Endothelial cell of umbilical vein (primary cell): ENCODE data around the gene SH3RF1. TPM values are rescaled to one million over a fixed set of nuclear protein-coding genes. Genes with fewer than 3 reads are reported as not detected.

Experiments
- BruUV-seq: library from RNA; stranded (reverse); fragments of 400-500 nt; replicated peaks from 2 replicates; lab custom pipeline; 2021; lab: Mats Ljungman, UMichigan
- CTCF ChIA-PET: fragments of 300-600, 350-600 bp; sonication (Branson Sonifier 250); formaldehyde crosslinking; loops from one replicate; lab custom pipeline; 2021; ENCODE audit warnings: antibody characterized with exemption, inconsistent platforms; lab: Charles Lee
- POLR2A ChIA-PET: fragments of 300-600, 350-600 bp; sonication (Branson Sonifier 250); formaldehyde crosslinking; loops from one replicate; lab custom pipeline; 2021; ENCODE audit warnings: antibody characterized with exemption, inconsistent platforms; lab: Charles Lee
- DNase-seq: peaks from one replicate; pipeline ENCODE4 v3.0.0-alpha.2; 2011; ENCODE audit warnings: low read depth, low spot score
- FAIRE-seq: peaks from 2 replicates; lab custom pipeline; 2011; peaks lifted over from hg19 to GRCh38; lab: Jason Lieb, UNC
- H2AFZ ChIP-seq: 2 replicates; pipeline ENCODE4 v1.6.0; 2012; ENCODE audit warnings: low read depth, low read length, control low read depth, inconsistent platforms
- H3K27ac ChIP-seq: 2 replicates; pipeline ENCODE4 v1.5.1; 2011; ENCODE audit warnings: low read depth, mild to moderate bottlenecking, control low read depth, low read length, moderate library complexity; ENCODE audit not compliant: insufficient read depth
- H3K27me3 ChIP-seq, 2 experiments: 2 replicates each; pipeline versions ENCODE4 v1.6.0 to v1.6.1; 2011; ENCODE audit warnings: low read length in 2 of 2, mixed read lengths in 1 of 2; ENCODE audit not compliant: control insufficient read depth in 2 of 2, insufficient read depth in 2 of 2
- H3K36me3 ChIP-seq, 2 experiments: 2 replicates in 1 of 2; 3 replicates in 1 of 2; pipeline ENCODE4 v1.5.1; 2011; ENCODE audit warnings: low read length in 2 of 2, mild to moderate bottlenecking in 1 of 2, moderate library complexity in 1 of 2; ENCODE audit not compliant: control insufficient read depth in 2 of 2, insufficient read depth in 2 of 2; ENCODE audit errors: extremely low read depth in 1 of 2
- H3K4me1 ChIP-seq: 3 replicates; pipeline ENCODE4 v1.5.1; 2011; ENCODE audit warnings: mild to moderate bottlenecking, low read length; ENCODE audit not compliant: control insufficient read depth, insufficient read depth; ENCODE audit errors: extremely low read depth
- H3K4me2 ChIP-seq: 2 replicates; pipeline ENCODE4 v1.6.1; 2011; ENCODE audit warnings: low read length, control low read depth, mixed read lengths; ENCODE audit not compliant: insufficient read depth
- H3K4me3 ChIP-seq, 3 experiments: fragments of 200-600 bp in 1 of 3; sonication (generic), shearing (Covaris generic) in 1 of 3; replicated peaks in 1 of 3; 2 replicates each; pipeline ENCODE4 v1.5.1; 2011 to 2016; ENCODE audit warnings: control low read depth in 3 of 3, low read length in 3 of 3, mild to moderate bottlenecking in 2 of 3, inconsistent platforms in 1 of 3, low read depth in 1 of 3, moderate library complexity in 1 of 3; ENCODE audit not compliant: insufficient read depth in 1 of 3
- H3K79me2 ChIP-seq: 2 replicates; pipeline ENCODE4 v1.6.0; 2012; ENCODE audit warnings: low read length, inconsistent platforms; ENCODE audit not compliant: control insufficient read depth, insufficient read depth
- H3K9ac ChIP-seq: replicated peaks from 2 replicates; pipeline ENCODE3; 2011; ENCODE audit warnings: low read length, control low read depth; ENCODE audit not compliant: insufficient read depth; ENCODE audit errors: extremely low read depth
- H3K9me1 ChIP-seq: replicated peaks from 3 replicates; pipeline ENCODE4 v1.6.0; 2011; ENCODE audit warnings: mild to moderate bottlenecking, low read length; ENCODE audit not compliant: control insufficient read depth, insufficient read depth; ENCODE audit errors: extremely low read depth
- H3K9me3 ChIP-seq: replicated peaks from 2 replicates; pipeline ENCODE4 v1.5.1; 2012; ENCODE audit warnings: low read length, inconsistent platforms; ENCODE audit not compliant: control insufficient read depth, insufficient read depth
- H4K20me1 ChIP-seq: replicated peaks from 2 replicates; pipeline ENCODE3; 2011; ENCODE audit warnings: mild to moderate bottlenecking, low read length; ENCODE audit not compliant: control insufficient read depth, insufficient read depth; ENCODE audit errors: extremely low read depth
- EZH2 ChIP-seq: IDR thresholded peaks from 2 replicates; pipeline ENCODE4 v1.6.1; 2012; ENCODE audit warnings: borderline replicate concordance, low read depth, mild to moderate bottlenecking, moderate library complexity, low read length, inconsistent platforms; ENCODE audit not compliant: severe bottlenecking
- FOS ChIP-seq: IDR thresholded peaks from 2 replicates; pipeline ENCODE4 v1.6.1; 2011; ENCODE audit warnings: mild to moderate bottlenecking, low read length, moderate library complexity, borderline replicate concordance; ENCODE audit not compliant: insufficient read depth
- GATA2 ChIP-seq: IDR thresholded peaks from 2 replicates; pipeline ENCODE4 v1.7.0; 2011; ENCODE audit warnings: low read depth, mild to moderate bottlenecking, moderate library complexity, mixed read lengths, low read length; ENCODE audit not compliant: insufficient read length, insufficient read depth
- JUN ChIP-seq: IDR thresholded peaks from 2 replicates; pipeline ENCODE4 v1.6.1; 2011; ENCODE audit warnings: borderline replicate concordance, low read depth; ENCODE audit not compliant: insufficient read length, insufficient read depth
- MYC ChIP-seq: IDR thresholded peaks from one replicate; pipeline ENCODE4 v1.6.1; 2011; ENCODE audit warnings: mild to moderate bottlenecking, low read depth, low read length
- POLR2A ChIP-seq: IDR thresholded peaks from 2 replicates; pipeline ENCODE4 v1.6.1; 2012; ENCODE audit warnings: low read depth, mild to moderate bottlenecking, control low read depth, low read length
- POLR2AphosphoS5 ChIP-seq: IDR thresholded peaks from 2 replicates; pipeline ENCODE4 v1.6.1; 2012; ENCODE audit warnings: low read depth, mild to moderate bottlenecking, control low read depth, low read length, moderate library complexity; ENCODE audit not compliant: insufficient read depth
- dilution Hi-C: fragments of 300-500 bp; cut with MboI; formaldehyde crosslinking; loops from one replicate; pipeline ENCODE4 v1.15.0; 2019; ENCODE audit warnings: low sequenced_read_pairs; ENCODE audit not compliant: extremely low pct_ligation_motif_present
- intact Hi-C: fragments of 100-400 bp; cut with micrococcal nuclease; formaldehyde crosslinking; loops from one replicate; pipeline ENCODE4 v1.10.0; 2022
- polyA plus RNA-seq, 4 experiments: library from polyadenylated mRNA; depleted of rRNA in 3 of 4; stranded (reverse) in 3 of 4; unstranded in 1 of 4; fragments of >200 nt; gene quantifications; 2 replicates each; pipeline versions ENCODE4 v1.2.1 to v1.2.3, GENCODE V29; 2011 to 2012; ENCODE audit warnings: missing spikeins in 1 of 4
- total RNA-seq: library from RNA; stranded (reverse); gene quantifications from 2 replicates; pipeline ENCODE4 v1.2.3, GENCODE V29; 2021
- TF ChIP-seq, protein P1 (sequence below), 2 donors: IDR thresholded peaks; 1 replicate in 1 of 2; 2 replicates in 1 of 2; pipeline ENCODE4 v1.5.1; 2011; ENCODE audit warnings: low read length in 2 of 2, mild to moderate bottlenecking in 2 of 2, moderate library complexity in 2 of 2, control low read depth in 1 of 2, inconsistent platforms in 1 of 2, low read depth in 1 of 2; ENCODE audit not compliant: insufficient read depth in 1 of 2; ENCODE audit errors: extremely low read depth in 1 of 2
- TF ChIP-seq, protein P2 (sequence below): IDR thresholded peaks from 2 replicates; pipeline ENCODE4 v1.6.1; 2011; ENCODE audit not compliant: insufficient read depth, insufficient read length

Gene SH3RF1
- total and polyA plus RNA-seq, 2 donors (not counting 3 experiments of a cell fraction or from before 2014, with no cell fraction given) = 16.2 to 24.9 TPM

DNA sequence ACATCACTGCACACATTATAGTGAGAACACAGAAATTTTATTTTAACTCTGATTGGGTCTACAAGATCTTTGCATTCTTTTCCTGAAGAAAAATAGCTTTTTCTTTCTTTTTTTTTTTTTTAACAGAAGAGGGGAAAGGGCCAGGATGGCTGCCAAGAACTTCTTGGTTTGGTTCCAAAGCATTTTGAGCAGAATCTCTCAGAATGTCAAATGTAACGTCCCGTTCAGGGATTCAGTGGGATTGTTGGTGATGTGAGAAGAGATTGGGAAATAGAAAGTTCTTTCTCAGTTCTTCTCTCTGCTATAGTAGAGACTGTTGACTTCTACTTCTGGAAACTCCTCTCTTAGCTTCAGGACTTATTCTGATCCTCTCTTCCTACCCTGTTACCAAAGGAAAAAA lies 189.8 kb downstream of the SH3RF1 start:
- TF ChIP-seq JUN = no peak
- TF ChIP-seq, protein P1, sequence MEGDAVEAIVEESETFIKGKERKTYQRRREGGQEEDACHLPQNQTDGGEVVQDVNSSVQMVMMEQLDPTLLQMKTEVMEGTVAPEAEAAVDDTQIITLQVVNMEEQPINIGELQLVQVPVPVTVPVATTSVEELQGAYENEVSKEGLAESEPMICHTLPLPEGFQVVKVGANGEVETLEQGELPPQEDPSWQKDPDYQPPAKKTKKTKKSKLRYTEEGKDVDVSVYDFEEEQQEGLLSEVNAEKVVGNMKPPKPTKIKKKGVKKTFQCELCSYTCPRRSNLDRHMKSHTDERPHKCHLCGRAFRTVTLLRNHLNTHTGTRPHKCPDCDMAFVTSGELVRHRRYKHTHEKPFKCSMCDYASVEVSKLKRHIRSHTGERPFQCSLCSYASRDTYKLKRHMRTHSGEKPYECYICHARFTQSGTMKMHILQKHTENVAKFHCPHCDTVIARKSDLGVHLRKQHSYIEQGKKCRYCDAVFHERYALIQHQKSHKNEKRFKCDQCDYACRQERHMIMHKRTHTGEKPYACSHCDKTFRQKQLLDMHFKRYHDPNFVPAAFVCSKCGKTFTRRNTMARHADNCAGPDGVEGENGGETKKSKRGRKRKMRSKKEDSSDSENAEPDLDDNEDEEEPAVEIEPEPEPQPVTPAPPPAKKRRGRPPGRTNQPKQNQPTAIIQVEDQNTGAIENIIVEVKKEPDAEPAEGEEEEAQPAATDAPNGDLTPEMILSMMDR (IDR thresholded peaks at IDR 0.05; ENCODE audit: extremely low read depth in 1 of 2, insufficient read depth in 1 of 2, low read depth in 1 of 2, low read length in 2 of 2) = no peak
- no peak for TF ChIP-seq EZH2
- no peak for TF ChIP-seq MYC
- TF ChIP-seq POLR2A = no peak
- TF ChIP-seq GATA2 = no peak
- TF ChIP-seq POLR2AphosphoS5 = no peak
- TF ChIP-seq FOS = no peak
- TF ChIP-seq, protein P2, sequence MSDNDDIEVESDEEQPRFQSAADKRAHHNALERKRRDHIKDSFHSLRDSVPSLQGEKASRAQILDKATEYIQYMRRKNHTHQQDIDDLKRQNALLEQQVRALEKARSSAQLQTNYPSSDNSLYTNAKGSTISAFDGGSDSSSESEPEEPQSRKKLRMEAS = no peak
- BruUV-seq = no TSS peak
- CTCF ChIA-PET = interaction anchor here (0.6 to 1.6 kb wide), 9 partner anchors 8 to 71 kb away, joined by 3 to 11 read pairs (median 5); partner anchors contain the start of gene CBR4
- intact Hi-C loops (loop anchor here (1.0 to 2.0 kb wide), 3 partner anchors 18 to 30 kb away; no protein-coding TSS in a partner anchor), dilution Hi-C loops (no loop called here)
- Histone ChIP-seq H3K9me1 (no peaks in the 10 kb centered on the region), H3K4me2 (peak overlapping the region; percentile 69), H3K36me3 (no peaks in the 10 kb centered on the region), H3K27me3 (no peaks in the 10 kb centered on the region), H3K79me2 (no peaks in the 10 kb centered on the region), H3K4me1 (peaks cover 20% of the 10 kb centered on the region), H2AFZ (no peak overlapping the region), H3K9me3 (no peaks in the 10 kb centered on the region), H3K27ac (no peak overlapping the region), H3K9ac (no peak overlapping the region), H3K4me3 (no peak overlapping the region), H4K20me1 (no peaks in the 10 kb centered on the region)
- POLR2A ChIA-PET = interaction anchor here (0.7 kb wide), 1 partner anchor 189 kb away, joined by 3 read pairs; no protein-coding TSS in a partner anchor
- DNase-seq (peak; percentile 83), FAIRE-seq (peak; percentile 81)
